ENCODE measurements around the gene PAPPA2.

Gene PAPPA2

DNA sequence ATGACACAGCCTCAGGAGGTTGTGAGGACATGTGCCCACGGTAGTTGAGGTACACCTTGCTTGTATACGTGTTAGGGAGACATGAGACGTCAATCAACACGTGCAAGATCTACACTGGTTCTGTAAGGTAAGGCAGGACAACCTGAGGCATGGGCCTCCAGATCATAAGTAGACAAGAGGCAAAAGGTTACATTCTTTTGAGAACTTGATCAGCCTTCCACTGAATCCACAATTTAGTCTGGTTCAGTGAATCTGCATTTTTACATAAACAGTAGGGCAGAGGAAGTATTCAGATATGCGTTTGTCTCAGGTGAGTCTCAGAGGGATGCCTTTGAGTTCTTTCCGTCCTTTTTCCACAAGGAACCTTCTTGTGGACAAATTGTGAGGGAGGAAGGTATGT, 352.6 kb downstream of the PAPPA2 start:
- TF ChIP-seq, protein P1, sequence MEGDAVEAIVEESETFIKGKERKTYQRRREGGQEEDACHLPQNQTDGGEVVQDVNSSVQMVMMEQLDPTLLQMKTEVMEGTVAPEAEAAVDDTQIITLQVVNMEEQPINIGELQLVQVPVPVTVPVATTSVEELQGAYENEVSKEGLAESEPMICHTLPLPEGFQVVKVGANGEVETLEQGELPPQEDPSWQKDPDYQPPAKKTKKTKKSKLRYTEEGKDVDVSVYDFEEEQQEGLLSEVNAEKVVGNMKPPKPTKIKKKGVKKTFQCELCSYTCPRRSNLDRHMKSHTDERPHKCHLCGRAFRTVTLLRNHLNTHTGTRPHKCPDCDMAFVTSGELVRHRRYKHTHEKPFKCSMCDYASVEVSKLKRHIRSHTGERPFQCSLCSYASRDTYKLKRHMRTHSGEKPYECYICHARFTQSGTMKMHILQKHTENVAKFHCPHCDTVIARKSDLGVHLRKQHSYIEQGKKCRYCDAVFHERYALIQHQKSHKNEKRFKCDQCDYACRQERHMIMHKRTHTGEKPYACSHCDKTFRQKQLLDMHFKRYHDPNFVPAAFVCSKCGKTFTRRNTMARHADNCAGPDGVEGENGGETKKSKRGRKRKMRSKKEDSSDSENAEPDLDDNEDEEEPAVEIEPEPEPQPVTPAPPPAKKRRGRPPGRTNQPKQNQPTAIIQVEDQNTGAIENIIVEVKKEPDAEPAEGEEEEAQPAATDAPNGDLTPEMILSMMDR (IDR thresholded peaks at IDR 0.05; ENCODE audit: borderline replicate concordance, control extremely low read depth, extremely low read depth, insufficient read depth, missing control alignments) = no peak
- in situ Hi-C loops (cut with MboI; ENCODE audit: low sequenced_read_pairs, unreplicated experiment) = no loop called here
- DNase-seq (ENCODE audit: low spot score) = no peak

DNA sequence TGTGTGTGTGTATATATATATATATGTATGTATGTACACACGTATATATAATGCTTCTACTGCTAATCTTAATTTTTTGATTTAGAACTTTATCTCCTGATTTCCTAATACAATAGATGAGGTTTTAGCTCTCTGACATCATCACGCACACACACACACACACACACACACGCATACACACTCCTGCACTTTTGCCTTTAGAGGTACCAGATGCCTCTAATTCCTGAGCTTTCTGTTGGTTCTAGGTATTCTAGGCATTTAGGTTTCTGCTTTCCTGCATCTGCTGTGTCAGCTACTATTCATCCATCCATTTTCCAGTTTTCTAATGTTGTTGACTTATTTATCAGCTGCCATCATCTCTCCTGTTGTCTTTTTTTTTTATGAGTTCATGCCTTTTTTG, 353.3 kb downstream of the PAPPA2 start:
- DNase-seq (ENCODE audit: low spot score) = no peak
- TF ChIP-seq, protein P1 (IDR thresholded peaks at IDR 0.05; ENCODE audit: borderline replicate concordance, control extremely low read depth, extremely low read depth, insufficient read depth, missing control alignments) = no peak
- in situ Hi-C loops (cut with MboI; ENCODE audit: low sequenced_read_pairs, unreplicated experiment) = no loop called here

DNA sequence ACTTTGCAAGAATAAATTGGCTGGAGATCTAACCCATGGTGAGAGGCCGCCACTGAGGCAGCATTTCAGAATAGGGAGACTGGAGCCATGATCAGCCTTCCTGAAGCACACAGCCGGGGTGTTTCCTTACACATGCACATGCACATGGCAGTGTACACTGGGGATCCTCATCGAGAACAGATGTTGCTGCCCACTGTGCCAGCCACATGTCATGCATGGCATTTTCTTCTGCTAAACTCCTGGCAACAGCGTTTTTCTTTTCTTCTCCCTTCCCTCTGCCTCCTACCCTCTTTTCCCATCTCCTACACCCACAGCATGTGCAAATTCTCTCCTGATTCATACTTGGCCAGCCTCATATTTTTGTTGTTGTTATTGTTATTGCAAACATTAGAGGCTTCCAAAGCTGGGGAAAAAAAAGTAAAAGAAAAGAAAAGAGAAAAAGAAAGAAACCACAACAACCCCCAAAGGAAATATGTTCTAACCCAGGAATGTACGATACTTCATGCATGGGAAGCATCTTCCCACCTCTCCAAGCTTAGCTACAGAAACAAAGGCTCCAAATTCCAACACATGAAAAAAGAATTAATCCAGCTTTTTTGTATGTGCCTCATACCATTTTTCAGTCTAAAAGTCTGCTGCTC, 357.5 kb downstream of the PAPPA2 start:
- in situ Hi-C loops (cut with MboI; ENCODE audit: low sequenced_read_pairs, unreplicated experiment) = no loop called here
- DNase-seq (ENCODE audit: low spot score) = no peak
- TF ChIP-seq, protein P1 (IDR thresholded peaks at IDR 0.05; ENCODE audit: borderline replicate concordance, control extremely low read depth, extremely low read depth, insufficient read depth, missing control alignments) = no peak

DNA sequence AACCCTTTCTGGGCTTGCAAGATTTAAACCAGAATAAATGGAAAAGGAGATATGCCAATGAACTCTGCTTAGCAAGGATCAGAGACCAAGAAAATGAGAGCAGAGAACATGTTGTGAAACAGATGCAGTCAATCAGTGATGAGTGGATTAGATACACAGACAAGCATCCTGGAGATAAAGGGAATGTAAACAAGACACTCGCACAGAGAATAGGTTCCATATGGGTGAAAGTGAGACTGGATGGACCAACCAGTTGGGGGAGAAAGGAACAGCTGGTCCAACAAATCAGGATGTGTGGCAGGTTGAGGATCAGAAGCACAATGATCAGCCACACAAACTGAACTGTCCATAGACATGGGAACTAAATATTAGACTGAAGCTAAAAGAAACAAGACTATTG, 363.3 kb downstream of the PAPPA2 start:
- TF ChIP-seq, protein P1 (IDR thresholded peaks at IDR 0.05; ENCODE audit: borderline replicate concordance, control extremely low read depth, extremely low read depth, insufficient read depth, missing control alignments) = no peak
- no peak for DNase-seq (ENCODE audit: low spot score)
- in situ Hi-C loops (cut with MboI; ENCODE audit: low sequenced_read_pairs, unreplicated experiment) = no loop called here

DNA sequence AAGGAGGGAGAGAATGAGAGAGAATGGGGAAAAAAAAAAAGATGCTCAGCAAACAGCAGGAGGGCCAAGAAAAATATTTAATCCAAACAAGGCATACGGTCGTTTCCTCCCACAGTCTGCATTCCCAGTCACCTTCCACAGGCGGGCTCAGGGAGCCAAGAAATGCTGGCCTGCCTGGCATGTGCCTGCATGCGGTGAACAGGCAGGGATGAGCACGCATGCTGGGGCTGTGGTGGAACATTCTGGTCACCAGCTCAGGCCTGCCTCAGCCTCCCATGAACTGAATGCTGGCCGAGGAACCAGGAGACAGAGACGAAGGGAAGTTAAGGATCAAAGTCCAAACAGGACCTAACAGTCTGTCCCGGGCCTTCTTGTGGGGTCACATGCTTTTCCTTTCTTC, 366.3 kb downstream of the PAPPA2 start:
- in situ Hi-C loops (cut with MboI; ENCODE audit: low sequenced_read_pairs, unreplicated experiment) = no loop called here
- TF ChIP-seq, protein P1 (IDR thresholded peaks at IDR 0.05; ENCODE audit: borderline replicate concordance, control extremely low read depth, extremely low read depth, insufficient read depth, missing control alignments) = no peak
- no peak for DNase-seq (ENCODE audit: low spot score)

DNA sequence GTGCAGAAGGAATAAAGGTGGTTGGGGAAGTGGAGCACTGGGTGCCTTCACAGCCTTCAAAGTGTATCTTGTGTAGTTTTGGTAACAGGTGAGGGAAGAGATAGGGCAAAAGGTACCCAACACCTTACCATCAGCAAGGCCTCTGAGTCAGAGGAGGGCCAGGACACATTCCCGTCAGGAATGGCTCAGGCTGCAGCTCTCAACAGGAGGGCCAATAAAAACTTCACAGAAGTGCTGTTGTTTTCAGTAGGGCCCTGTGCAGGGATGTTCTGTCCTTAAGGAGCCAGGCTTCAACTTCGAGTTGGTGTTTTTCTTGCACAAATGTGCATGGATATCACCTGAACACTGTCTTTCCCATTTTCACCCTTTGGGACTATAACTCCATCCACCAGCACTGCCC, 368.2 kb downstream of the PAPPA2 start:
- in situ Hi-C loops (cut with MboI; ENCODE audit: low sequenced_read_pairs, unreplicated experiment) = no loop called here
- TF ChIP-seq, protein P1 (IDR thresholded peaks at IDR 0.05; ENCODE audit: borderline replicate concordance, control extremely low read depth, extremely low read depth, insufficient read depth, missing control alignments) = no peak
- DNase-seq (ENCODE audit: low spot score) = no peak
